ENCODE data around the gene DET1. TPM values are rescaled to one million over a fixed set of nuclear protein-coding genes. Genes with fewer than 3 reads are reported as not detected.
"Not testable (repeated sequence)": the region's sequence is repeated elsewhere in the genome, so short reads cannot be mapped to it uniquely, and the experiment has no call there.

DET1 gene
- polyA plus RNA-seq, 1 donor from 2014 or later: 1.1 TPM

- H3K36me3 Mint-ChIP-seq: peaks cover 31% of the 10 kb centered on the region
- H3K4me1 Mint-ChIP-seq: no peaks in the 10 kb centered on the region
- no peak overlapping the region for H3K4me3 Mint-ChIP-seq
- H3K9me3 Mint-ChIP-seq: no peaks in the 10 kb centered on the region
- no peak overlapping the region for H3K27ac Mint-ChIP-seq
- no peaks in the 10 kb centered on the region for H3K27me3 Mint-ChIP-seq
These were observed 20.1 kb downstream of the DET1 start for GRCh38 chr15:88526247-88526879.

DNA sequence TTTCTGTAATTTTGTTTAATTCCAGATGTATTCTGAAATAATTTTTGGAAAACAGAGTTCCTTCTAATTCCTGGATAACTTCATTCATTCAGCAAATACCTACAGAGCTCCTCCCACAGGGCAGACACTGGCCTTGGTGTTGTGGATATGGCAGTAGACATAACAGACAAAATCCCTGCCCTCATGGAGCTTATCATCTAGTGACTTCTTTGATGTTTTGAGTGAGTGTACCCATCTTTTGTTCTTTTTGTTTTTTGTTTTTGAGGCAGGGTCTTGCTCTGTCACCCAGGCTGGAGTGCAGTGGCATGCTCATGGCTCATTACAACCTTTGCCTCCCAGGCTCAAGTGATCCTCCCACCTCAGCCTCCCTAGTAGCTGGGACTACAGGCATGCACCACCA lies 21.1 kb downstream of the DET1 start:
- H3K4me1 Mint-ChIP-seq: no peaks in the 10 kb centered on the region
- no peak overlapping the region for H3K27ac Mint-ChIP-seq
- peak overlapping the region in 1 of 4 donors; percentile 7 for H3K4me3 Mint-ChIP-seq
- no peaks in the 10 kb centered on the region for H3K27me3 Mint-ChIP-seq
- H3K36me3 Mint-ChIP-seq: peaks cover 23% of the 10 kb centered on the region
- no peaks in the 10 kb centered on the region for H3K9me3 Mint-ChIP-seq

DNA sequence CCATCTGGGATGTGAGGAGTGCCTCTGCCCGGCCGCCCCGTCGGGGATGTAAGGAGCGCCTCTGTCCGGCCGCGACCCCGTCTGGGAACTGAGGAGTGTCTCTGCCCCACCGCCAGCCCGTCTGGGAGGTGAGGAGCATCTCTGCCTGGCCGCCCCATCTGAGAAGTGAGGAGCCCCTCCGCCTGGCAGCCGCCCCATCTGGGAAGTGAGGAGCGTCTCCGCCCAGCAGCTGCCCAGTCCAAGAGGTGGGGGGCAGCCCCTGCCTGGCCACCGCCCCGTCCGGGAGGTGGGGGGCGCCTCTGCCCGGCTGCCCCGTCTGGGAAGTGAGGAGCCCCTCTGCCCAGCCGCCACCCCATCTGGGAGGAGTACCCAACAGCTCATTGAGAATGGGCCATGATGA lies 22.4 kb downstream of the DET1 start:
- H3K4me3 Mint-ChIP-seq, H3K27me3 Mint-ChIP-seq, H3K4me1 Mint-ChIP-seq, H3K9me3 Mint-ChIP-seq, H3K27ac Mint-ChIP-seq: not testable (repeated sequence)
- H3K36me3 Mint-ChIP-seq: peaks cover 16% of the 10 kb centered on the region

DNA sequence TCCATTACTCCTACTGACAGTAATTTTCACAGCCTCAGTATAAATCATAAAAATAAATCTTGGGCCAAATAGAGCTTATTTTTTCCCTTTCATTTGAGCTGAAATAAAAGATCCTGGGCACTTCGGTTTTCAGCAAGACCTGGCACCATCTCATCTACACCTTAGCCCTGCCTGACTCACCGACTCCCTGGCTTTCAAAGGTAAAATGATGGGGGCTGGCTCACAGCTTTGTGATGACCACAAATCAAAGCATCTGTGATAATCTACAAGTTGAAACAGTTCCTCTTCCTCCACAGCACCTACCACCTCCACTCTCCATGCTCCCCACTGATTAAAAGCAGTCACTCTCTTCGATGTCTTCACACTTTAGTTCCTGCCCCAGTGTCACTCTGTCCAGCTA lies 27.6 kb downstream of the DET1 start:
- no peak overlapping the region for H3K4me3 Mint-ChIP-seq

GRCh38 chr15:88513195-88513594 lies 33.3 kb downstream of the DET1 start:
- H3K9me3 Mint-ChIP-seq: no peaks in the 10 kb centered on the region
- H3K4me1 Mint-ChIP-seq: no peaks in the 10 kb centered on the region
- H3K4me3 Mint-ChIP-seq: no peak overlapping the region
- H3K36me3 Mint-ChIP-seq: peaks cover 18% of the 10 kb centered on the region
- H3K27me3 Mint-ChIP-seq: no peaks in the 10 kb centered on the region
- H3K27ac Mint-ChIP-seq: no peak overlapping the region

More for the DNA sequence above, 27.6 kb downstream of the DET1 start:
- no peaks in the 10 kb centered on the region for H3K4me1 Mint-ChIP-seq
- peaks cover 20% of the 10 kb centered on the region for H3K36me3 Mint-ChIP-seq
- H3K27me3 Mint-ChIP-seq: no peaks in the 10 kb centered on the region
- H3K27ac Mint-ChIP-seq: no peak overlapping the region
- H3K9me3 Mint-ChIP-seq: no peaks in the 10 kb centered on the region

- H3K9me3 Mint-ChIP-seq: no peaks in the 10 kb centered on the region
- no peaks in the 10 kb centered on the region for H3K27me3 Mint-ChIP-seq
- H3K4me1 Mint-ChIP-seq: no peaks in the 10 kb centered on the region
- no peak overlapping the region for H3K4me3 Mint-ChIP-seq
- no peak overlapping the region for H3K27ac Mint-ChIP-seq
- peaks cover 17% of the 10 kb centered on the region for H3K36me3 Mint-ChIP-seq
These were observed 33.9 kb downstream of the DET1 start for GRCh38 chr15:88512601-88513000.

DNA sequence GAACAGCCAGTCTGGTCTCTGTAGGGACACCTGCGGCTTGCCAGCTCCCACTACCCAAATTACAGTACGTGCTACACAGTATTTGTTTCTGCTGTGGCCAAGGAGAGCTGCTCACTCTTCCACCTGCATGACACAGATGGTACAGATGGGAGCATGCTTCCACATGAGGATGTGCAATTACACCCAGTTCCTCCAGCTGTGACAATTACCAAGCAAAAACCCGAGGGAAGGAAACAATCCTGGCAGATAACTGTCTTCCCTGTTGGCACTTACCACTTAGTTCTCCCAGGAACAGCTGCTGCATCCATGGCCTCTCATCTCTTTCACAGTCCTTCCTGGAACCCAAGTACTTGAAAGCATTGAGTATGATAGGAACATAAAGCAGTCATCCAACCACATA lies 34.4 kb downstream of the DET1 start:
- Mint-ChIP-seq H3K27ac (no peak overlapping the region), H3K9me3 (no peaks in the 10 kb centered on the region), H3K36me3 (peaks cover 17% of the 10 kb centered on the region), H3K4me1 (no peaks in the 10 kb centered on the region), H3K27me3 (no peaks in the 10 kb centered on the region), H3K4me3 (no peak overlapping the region)

GRCh38 chr15:88511161-88511560 lies 35.3 kb downstream of the DET1 start:
- Mint-ChIP-seq H3K27ac (no peak overlapping the region), H3K4me1 (no peaks in the 10 kb centered on the region), H3K4me3 (no peak overlapping the region), H3K36me3 (peaks cover 14% of the 10 kb centered on the region), H3K9me3 (no peaks in the 10 kb centered on the region), H3K27me3 (no peaks in the 10 kb centered on the region)

- Mint-ChIP-seq H3K4me1 (no peaks in the 10 kb centered on the region), H3K27ac (no peak overlapping the region), H3K9me3 (no peaks in the 10 kb centered on the region), H3K27me3 (no peaks in the 10 kb centered on the region), H3K36me3 (peaks cover 16% of the 10 kb centered on the region), H3K4me3 (peak overlapping the region in 1 of 4 donors; percentile 10)
These were observed 36.5 kb downstream of the DET1 start for GRCh38 chr15:88509964-88510363.

DNA sequence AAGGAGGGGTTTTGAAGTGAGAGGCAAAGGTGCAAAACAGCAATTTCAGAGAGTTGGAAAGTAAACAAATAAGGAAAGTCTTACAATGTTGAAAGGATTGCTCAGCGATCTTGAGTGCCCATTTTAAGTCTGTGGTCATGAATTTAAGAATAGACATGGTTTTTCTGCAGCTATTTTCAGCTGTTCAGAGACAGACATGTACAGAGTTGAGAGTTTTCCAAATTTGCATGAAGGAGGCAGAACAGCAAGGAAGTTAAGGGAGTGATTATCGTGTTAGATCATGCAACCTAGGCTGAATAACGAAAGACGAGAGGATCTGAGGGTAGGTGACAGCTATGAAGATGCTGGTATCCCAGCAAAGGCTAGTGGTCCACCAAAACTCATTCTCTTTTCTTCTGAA lies 37.2 kb downstream of the DET1 start:
- Mint-ChIP-seq H3K4me1 (no peaks in the 10 kb centered on the region), H3K4me3 (no peak overlapping the region), H3K9me3 (no peaks in the 10 kb centered on the region), H3K27me3 (no peaks in the 10 kb centered on the region), H3K27ac (no peak overlapping the region), H3K36me3 (peaks cover 17% of the 10 kb centered on the region)

DNA sequence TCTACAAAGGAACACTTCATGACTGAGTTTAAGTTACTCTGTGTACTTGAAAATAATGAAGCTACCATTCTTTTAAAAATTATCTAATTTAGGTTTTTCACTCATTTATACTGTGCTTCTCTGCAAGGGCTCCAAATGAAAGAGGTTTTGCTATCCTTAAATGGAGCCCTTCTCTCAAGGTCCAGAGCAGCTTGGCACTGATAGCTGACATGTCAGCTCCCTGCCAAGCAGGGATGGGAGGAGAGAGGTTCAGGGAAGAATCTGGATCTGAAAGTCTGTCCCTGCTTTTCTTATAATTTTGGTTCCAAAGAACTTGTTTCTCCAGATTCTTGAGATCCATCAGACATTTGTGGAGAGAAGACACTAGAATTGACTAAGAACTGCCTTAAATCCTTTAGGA lies 39.9 kb downstream of the DET1 start:
- no peak overlapping the region for H3K4me3 Mint-ChIP-seq
- H3K9me3 Mint-ChIP-seq: no peaks in the 10 kb centered on the region
- no peaks in the 10 kb centered on the region for H3K4me1 Mint-ChIP-seq
- no peaks in the 10 kb centered on the region for H3K27me3 Mint-ChIP-seq
- H3K27ac Mint-ChIP-seq: no peak overlapping the region
- peaks cover 18% of the 10 kb centered on the region for H3K36me3 Mint-ChIP-seq

- peaks cover 14% of the 10 kb centered on the region for H3K36me3 Mint-ChIP-seq
- H3K4me1 Mint-ChIP-seq: no peaks in the 10 kb centered on the region
- H3K27me3 Mint-ChIP-seq: no peaks in the 10 kb centered on the region
- H3K27ac Mint-ChIP-seq: no peak overlapping the region
- no peak overlapping the region for H3K4me3 Mint-ChIP-seq
- H3K9me3 Mint-ChIP-seq: no peaks in the 10 kb centered on the region
These were observed 40.8 kb downstream of the DET1 start for GRCh38 chr15:88505721-88506120.

GRCh38 chr15:88504445-88504844 lies 42.0 kb downstream of the DET1 start:
- Mint-ChIP-seq H3K4me3 (no peak overlapping the region), H3K9me3 (no peaks in the 10 kb centered on the region), H3K27me3 (no peaks in the 10 kb centered on the region), H3K4me1 (no peaks in the 10 kb centered on the region), H3K36me3 (peaks cover 12% of the 10 kb centered on the region), H3K27ac (no peak overlapping the region)

- H3K36me3 Mint-ChIP-seq: no peaks in the 10 kb centered on the region
- H3K27me3 Mint-ChIP-seq: no peaks in the 10 kb centered on the region
- H3K4me1 Mint-ChIP-seq: no peaks in the 10 kb centered on the region
- H3K27ac Mint-ChIP-seq: no peak overlapping the region
- H3K9me3 Mint-ChIP-seq: no peaks in the 10 kb centered on the region
- no peak overlapping the region for H3K4me3 Mint-ChIP-seq
These were observed 47.5 kb downstream of the DET1 start for GRCh38 chr15:88498996-88499395.

GRCh38 chr15:88497109-88497765 lies 49.2 kb downstream of the DET1 start:
- no peak overlapping the region for H3K4me3 Mint-ChIP-seq
- H3K27ac Mint-ChIP-seq: no peak overlapping the region
- H3K4me1 Mint-ChIP-seq: no peaks in the 10 kb centered on the region
- H3K9me3 Mint-ChIP-seq: no peaks in the 10 kb centered on the region
- peaks cover 1% of the 10 kb centered on the region for H3K36me3 Mint-ChIP-seq
- H3K27me3 Mint-ChIP-seq: no peaks in the 10 kb centered on the region

GRCh38 chr15:88493844-88494243 lies 52.6 kb downstream of the DET1 start:
- H3K27me3 Mint-ChIP-seq: no peaks in the 10 kb centered on the region
- peaks cover 1% of the 10 kb centered on the region for H3K36me3 Mint-ChIP-seq
- H3K4me1 Mint-ChIP-seq: no peaks in the 10 kb centered on the region
- H3K9me3 Mint-ChIP-seq: no peaks in the 10 kb centered on the region
- no peak overlapping the region for H3K4me3 Mint-ChIP-seq
- H3K27ac Mint-ChIP-seq: no peak overlapping the region
